K562 (cell line): ENCODE results near the gene GORASP2. TPM values are rescaled to one million over a fixed set of nuclear protein-coding genes. Genes with fewer than 3 reads are reported as not detected.

Experiments used
- BRD4 ChIP-seq: fragments of 200-600 bp; sonication (generic); IDR thresholded peaks from 2 replicates; pipeline ENCODE4 v1.6.1; 2017; ENCODE audit warnings: inconsistent platforms
- CBX2 ChIP-seq: fragments of 200-600 bp; sonication (generic); IDR thresholded peaks from one replicate; pipeline ENCODE4 v1.6.1; 2012; ENCODE audit warnings: mild to moderate bottlenecking, low read length, inconsistent platforms; ENCODE audit not compliant: insufficient read depth, poor library complexity, severe bottlenecking
- DIDO1 ChIP-seq: fragments of 450-650 bp; IDR thresholded peaks from 2 replicates; pipeline ENCODE4 v1.6.1; 2016; ENCODE audit warnings: low read depth, missing biosample characterization, missing genetic modification characterization
- E2F1 ChIP-seq: sonication (generic); formaldehyde crosslinking; IDR thresholded peaks from 2 replicates; pipeline ENCODE4 v1.8.1; 2023; ENCODE audit warnings: mild to moderate bottlenecking, missing genetic modification reagents, moderate library complexity
- GTF2E2 ChIP-seq: fragments of 200-800 bp; sonication (Bioruptor generic); IDR thresholded peaks from 2 replicates; pipeline ENCODE4 v1.6.1; 2016; ENCODE audit warnings: missing genetic modification characterization, missing compliant biosample characterization
- HINFP ChIP-seq: fragments of 450-650 bp; conservative IDR thresholded peaks from 2 replicates; pipeline ENCODE4 v1.6.1; 2016; ENCODE audit warnings: missing genetic modification characterization, low read depth, mild to moderate bottlenecking, control low read depth, missing compliant biosample characterization
- ID3 ChIP-seq, 2 experiments: fragments of 250-450 bp in 1 of 2; fragments of 450-650 bp in 1 of 2; sonication (Bioruptor Pico) in 1 of 2; IDR thresholded peaks; 2 replicates each; pipeline versions ENCODE4 v1.6.1 to v1.8.0; 2016 to 2021; ENCODE audit warnings: mild to moderate bottlenecking in 2 of 2, moderate library complexity in 2 of 2, missing compliant biosample characterization in 1 of 2, missing genetic modification characterization in 1 of 2
- KDM5B ChIP-seq: fragments of 200-600 bp; sonication (generic); IDR thresholded peaks from 2 replicates; pipeline ENCODE4 v1.6.1; 2012; ENCODE audit warnings: low read depth, mild to moderate bottlenecking, moderate library complexity, low read length, control low read depth, inconsistent platforms; ENCODE audit not compliant: insufficient replicate concordance
- MCM7 ChIP-seq, 2 experiments: fragments of 450-650 bp; IDR thresholded peaks; 2 replicates each; pipeline ENCODE4 v1.6.1; 2016 to 2018
- PYGO2 ChIP-seq: fragments of 450-650 bp; IDR thresholded peaks from 2 replicates; pipeline ENCODE4 v1.6.1; 2016; ENCODE audit warnings: mild to moderate bottlenecking, missing genetic modification characterization, moderate library complexity, missing compliant biosample characterization
- SIX5 ChIP-seq, 2 experiments: IDR thresholded peaks; 2 replicates each; pipeline ENCODE4 v1.6.1; 2011; ENCODE audit warnings: low read length in 2 of 2, borderline replicate concordance in 1 of 2, low read depth in 1 of 2, mild to moderate bottlenecking in 1 of 2, moderate library complexity in 1 of 2; ENCODE audit not compliant: insufficient read depth in 1 of 2
- STAT6 ChIP-seq: sonication (generic); formaldehyde crosslinking; IDR thresholded peaks from 2 replicates; pipeline ENCODE4 v1.8.1; 2023; ENCODE audit warnings: mild to moderate bottlenecking, missing genetic modification reagents
- TCF15 ChIP-seq: fragments of 250-450 bp; sonication (Bioruptor Pico); IDR thresholded peaks from 2 replicates; pipeline ENCODE4 v1.8.0; 2022; ENCODE audit warnings: moderate library complexity, mild to moderate bottlenecking, inconsistent platforms
- TFAM ChIP-seq: fragments of 250-450 bp; sonication (Bioruptor Pico); conservative IDR thresholded peaks from 2 replicates; pipeline ENCODE4 v1.5.0; 2021; ENCODE audit warnings: mild to moderate bottlenecking, moderate library complexity
- U2AF2 ChIP-seq: fragments of 200-400 bp; formaldehyde crosslinking; optimal IDR thresholded peaks from 2 replicates; pipeline ENCODE3; 2017; ENCODE audit warnings: low read depth, mild to moderate bottlenecking, low read length
- ZNF23 ChIP-seq: fragments of 250-450 bp; sonication (Bioruptor Pico); IDR thresholded peaks from 2 replicates; pipeline ENCODE4 v1.4.0; 2020; ENCODE audit warnings: mild to moderate bottlenecking
- ZNF232 ChIP-seq: sonication (generic); formaldehyde crosslinking; IDR thresholded peaks from 2 replicates; pipeline ENCODE4 v1.8.0; 2022; ENCODE audit warnings: mild to moderate bottlenecking, missing genetic modification reagents
- ZNF354B ChIP-seq: fragments of 250-450 bp; sonication (Bioruptor Pico); IDR thresholded peaks from 2 replicates; pipeline ENCODE4 v1.4.0; 2020
- ZNF384 ChIP-seq: IDR thresholded peaks from 2 replicates; pipeline ENCODE4 v1.6.1; 2012; ENCODE audit warnings: low read depth, low read length, improper control_type of control experiment
- ZNF551 ChIP-seq: fragments of 250-450 bp; sonication (Bioruptor Pico); IDR thresholded peaks from 2 replicates; pipeline ENCODE4 v1.5.0; 2021; ENCODE audit warnings: mild to moderate bottlenecking, moderate library complexity
- ZNF639 ChIP-seq, 2 experiments: fragments of 200-800 bp in 1 of 2; sonication (Bioruptor generic) in 1 of 2; sonication (generic) in 1 of 2; formaldehyde crosslinking in 1 of 2; IDR thresholded peaks in 1 of 2; conservative IDR thresholded peaks in 1 of 2; 2 replicates each; pipeline versions ENCODE4 v1.5.0 to v1.6.1; 2016 to 2020; ENCODE audit warnings: missing compliant biosample characterization in 1 of 2, missing genetic modification characterization in 1 of 2, missing genetic modification reagents in 1 of 2
- polyA plus RNA-seq, 8 experiments: library from polyadenylated mRNA; depleted of rRNA in 4 of 8; stranded (reverse) in 5 of 8; unstranded in 3 of 8; fragments of >200 nt; fragmentation: Nextera tagmentation in 2 of 8; fragmentation: Illumina TruSeq in 1 of 8; extraction: Ambion mirVana in 2 of 8; extraction: Trizol in 1 of 8; gene quantifications; 2 replicates each; pipeline versions ENCODE4 v1.2.1 to v1.2.3, GENCODE V29; 2011 to 2014; ENCODE audit warnings: inconsistent platforms in 1 of 8, missing spikeins in 1 of 8
- total RNA-seq, 7 experiments: library from RNA; depleted of rRNA in 6 of 7; stranded (reverse); fragments of >200 nt in 6 of 7; fragmentation: Illumina TruSeq in 2 of 7; extraction: Trizol in 2 of 7; gene quantifications; 2 replicates each; pipeline versions ENCODE4 v1.2.1 to v1.2.3, GENCODE V29; 2011 to 2021; ENCODE audit warnings: low replicate concordance in 1 of 7

Gene GORASP2
- total and polyA plus RNA-seq, 9 of the 15 experiments (the other 6 are each of a cell fraction or from before 2014, with no cell fraction given), result 27.4 to 180 (median 59.6) TPM

GRCh38 chr2:170929686-170930050 lies 615 bp downstream of the GORASP2 start (continued):
- TF ChIP-seq PYGO2 (tag) (no peak), DIDO1 (tag) (no peak), E2F1 (CRISPR knock-in tag) (no peak), MCM7 (IDR thresholded peaks at IDR 0.05) (no peak), ZNF23 (CRISPR knock-in tag) (no peak), ZNF232 (CRISPR knock-in tag) (no peak), BRD4 (0 out of 2 replicates have a peak, but pooled peaks have one; percentile 43), CBX2 (no peak), KDM5B (peak; percentile 10), ZNF639 (CRISPR knock-in tag; conservative IDR thresholded peaks at IDR 0.05 in 1 of 2, IDR thresholded peaks at IDR 0.05 in 1 of 2) (no peak), TFAM (CRISPR knock-in tag) (no peak), STAT6 (CRISPR knock-in tag) (no peak), HINFP (tag) (no peak), ZNF551 (no peak), ID3 (CRISPR knock-in tag; IDR thresholded peaks at IDR 0.05) (no peak), ID3 (tag; IDR thresholded peaks at IDR 0.05) (no peak), GTF2E2 (no peak), TCF15 (no peak), ZNF384 (no peak), ZNF354B (no peak), U2AF2 (no peak), SIX5 (IDR thresholded peaks at IDR 0.05; ENCODE audit: borderline replicate concordance in 1 of 2, insufficient read depth in 1 of 2, low read depth in 1 of 2, low read length in 2 of 2) (no peak)
